H1 (cell line): Measurements from ENCODE around the gene DHCR24. TPM values are rescaled to one million over a fixed set of nuclear protein-coding genes. Genes with fewer than 3 reads are reported as not detected.

Source experiments
- CTCF ChIA-PET: fragments of 300-600 bp; sonication (Branson Sonifier 250); formaldehyde crosslinking; loops from one replicate; lab custom pipeline; 2021; ENCODE audit not compliant: partially characterized antibody; lab: Charles Lee
- POLR2A ChIA-PET: fragments of 300-600 bp; sonication (Branson Sonifier 250); formaldehyde crosslinking; loops from one replicate; lab custom pipeline; 2021; ENCODE audit warnings: inconsistent platforms; ENCODE audit not compliant: partially characterized antibody; lab: Charles Lee
- DNase-seq, 2 experiments: peaks; one replicate each; pipeline versions ENCODE4 v3.0.0 to v3.0.0-alpha.2; 2010 to 2022; ENCODE audit warnings: low spot score in 2 of 2, low read depth in 1 of 2, mixed read lengths in 1 of 2
- FAIRE-seq: peaks from 2 replicates; lab custom pipeline; 2011; peaks lifted over from hg19 to GRCh38; lab: Jason Lieb, UNC
- H2AFZ ChIP-seq: 2 replicates; pipeline ENCODE4 v1.8.1; 2012; ENCODE audit warnings: low read length, inconsistent platforms
- H2AK5ac ChIP-seq: 2 replicates; pipeline ENCODE4 v1.6.1; 2013; ENCODE audit warnings: low read depth, low read length
- H2BK120ac ChIP-seq: replicated peaks from 2 replicates; pipeline ENCODE3; 2013; ENCODE audit warnings: low read depth, low read length, inconsistent platforms
- H2BK12ac ChIP-seq: 2 replicates; pipeline ENCODE4 v1.6.1; 2013; ENCODE audit warnings: low read depth, low read length
- H2BK15ac ChIP-seq: 2 replicates; pipeline ENCODE4 v1.6.1; 2013; ENCODE audit warnings: low read length
- H2BK20ac ChIP-seq: 2 replicates; pipeline ENCODE4 v1.6.1; 2013; ENCODE audit warnings: low read length
- H2BK5ac ChIP-seq: 2 replicates; pipeline ENCODE4 v1.6.1; 2013; ENCODE audit warnings: low read depth, low read length
- H3K14ac ChIP-seq: 2 replicates; pipeline ENCODE4 v1.6.1; 2013; ENCODE audit warnings: inconsistent platforms; ENCODE audit not compliant: insufficient read length
- H3K18ac ChIP-seq: 2 replicates; pipeline ENCODE4 v1.6.1; 2013; ENCODE audit warnings: low read length; ENCODE audit errors: extremely low read depth
- H3K23ac ChIP-seq: 2 replicates; pipeline ENCODE4 v1.6.1; 2013; ENCODE audit warnings: inconsistent platforms; ENCODE audit not compliant: insufficient read length
- H3K23me2 ChIP-seq: 2 replicates; pipeline ENCODE4 v1.6.1; 2013; ENCODE audit warnings: low read depth, low read length
- H3K27ac ChIP-seq: 2 replicates; pipeline ENCODE4 v1.6.1; 2011; ENCODE audit warnings: low read depth, low read length, inconsistent platforms
- H3K27me3 ChIP-seq, 4 experiments: replicated peaks in 1 of 4; 1 replicate in 1 of 4; 2 replicates in 3 of 4; pipeline versions ENCODE4 v1.6.1 to v1.8.1; 2011 to 2013; ENCODE audit warnings: low read length in 3 of 4, mild to moderate bottlenecking in 3 of 4, inconsistent platforms in 2 of 4, mixed read lengths in 2 of 4, moderate library complexity in 1 of 4; ENCODE audit not compliant: control insufficient read depth in 3 of 4, insufficient read depth in 3 of 4; ENCODE audit errors: extremely low read depth in 1 of 4
- H3K36me3 ChIP-seq, 4 experiments: 2 replicates each; pipeline versions ENCODE4 v1.6.1 to v1.8.1; 2011 to 2013; ENCODE audit warnings: mild to moderate bottlenecking in 4 of 4, low read length in 3 of 4, moderate library complexity in 2 of 4, control low read depth in 1 of 4, inconsistent platforms in 1 of 4; ENCODE audit not compliant: insufficient read depth in 4 of 4, control insufficient read depth in 2 of 4
- H3K4ac ChIP-seq: replicated peaks from 2 replicates; pipeline ENCODE3; 2013; ENCODE audit warnings: low read length, low read depth, mixed read lengths, inconsistent platforms; ENCODE audit not compliant: insufficient read length
- H3K4me1 ChIP-seq, 4 experiments: replicated peaks in 1 of 4; 1 replicate in 1 of 4; 2 replicates in 3 of 4; pipeline versions ENCODE4 v1.6.1 to v1.8.1; 2011 to 2013; ENCODE audit warnings: low read length in 3 of 4, inconsistent platforms in 2 of 4, mixed read lengths in 1 of 4; ENCODE audit not compliant: insufficient read depth in 4 of 4, control insufficient read depth in 3 of 4
- H3K4me2 ChIP-seq, 2 experiments: 2 replicates each; pipeline versions ENCODE4 v1.6.1 to v1.8.1; 2011 to 2013; ENCODE audit warnings: low read depth in 2 of 2, low read length in 2 of 2, control low read depth in 1 of 2, inconsistent platforms in 1 of 2, mild to moderate bottlenecking in 1 of 2; ENCODE audit not compliant: insufficient read depth in 1 of 2
- H3K4me3 ChIP-seq, 4 experiments: fragments of 200-600, 300-600 bp in 1 of 4; sonication (generic), shearing (Covaris generic), sonication (Bioruptor Twin) in 1 of 4; 2 replicates each; pipeline versions ENCODE4 v1.5.1 to v1.8.1; 2011 to 2016; ENCODE audit warnings: low read length in 4 of 4, low read depth in 3 of 4, control low read depth in 2 of 4, inconsistent platforms in 2 of 4, mild to moderate bottlenecking in 2 of 4, mixed read lengths in 1 of 4, moderate library complexity in 1 of 4; ENCODE audit not compliant: insufficient read depth in 2 of 4; ENCODE audit errors: extremely low read depth in 1 of 4
- H3K56ac ChIP-seq: replicated peaks from 2 replicates; pipeline ENCODE3; 2013; ENCODE audit warnings: low read depth, mild to moderate bottlenecking, mixed read lengths, low read length, inconsistent platforms; ENCODE audit not compliant: insufficient read length
- H3K79me1 ChIP-seq: 2 replicates; pipeline ENCODE4 v1.6.1; 2013; ENCODE audit warnings: low read depth, low read length, control low read depth
- H3K79me2 ChIP-seq, 2 experiments: 2 replicates each; pipeline versions ENCODE4 v1.6.1 to v1.8.1; 2012 to 2013; ENCODE audit warnings: low read length in 2 of 2, mild to moderate bottlenecking in 2 of 2, inconsistent platforms in 1 of 2; ENCODE audit not compliant: insufficient read depth in 2 of 2, control insufficient read depth in 1 of 2
- H3K9ac ChIP-seq, 4 experiments: replicated peaks in 1 of 4; 1 replicate in 1 of 4; 2 replicates in 3 of 4; pipeline versions ENCODE4 v1.6.1 to v1.8.1; 2011 to 2013; ENCODE audit warnings: low read depth in 3 of 4, low read length in 3 of 4, control low read depth in 2 of 4, mild to moderate bottlenecking in 2 of 4, moderate library complexity in 2 of 4, inconsistent platforms in 1 of 4; ENCODE audit errors: extremely low read depth in 1 of 4
- H3K9me3 ChIP-seq, 2 experiments: 2 replicates each; pipeline versions ENCODE4 v1.6.1 to v1.8.1; 2012 to 2013; ENCODE audit warnings: mild to moderate bottlenecking in 2 of 2, moderate library complexity in 2 of 2, control low read depth in 1 of 2, inconsistent platforms in 1 of 2, low read depth in 1 of 2, low read length in 1 of 2, mixed read lengths in 1 of 2; ENCODE audit not compliant: insufficient read depth in 2 of 2
- H4K20me1 ChIP-seq, 2 experiments: replicated peaks in 1 of 2; 2 replicates each; pipeline versions ENCODE3 to v1.8.1; 2011 to 2013; ENCODE audit warnings: inconsistent platforms in 2 of 2, low read length in 2 of 2, mild to moderate bottlenecking in 1 of 2; ENCODE audit not compliant: insufficient read depth in 2 of 2, control insufficient read depth in 1 of 2
- H4K5ac ChIP-seq: 2 replicates; pipeline ENCODE4 v1.6.1; 2013; ENCODE audit warnings: low read length, low read depth, mixed read lengths, inconsistent platforms; ENCODE audit not compliant: insufficient read length
- H4K8ac ChIP-seq: 2 replicates; pipeline ENCODE4 v1.8.0; 2013; ENCODE audit warnings: mild to moderate bottlenecking, moderate library complexity, low read length, inconsistent platforms; ENCODE audit not compliant: insufficient read depth; ENCODE audit errors: extremely low read depth
- H4K91ac ChIP-seq: replicated peaks from 2 replicates; pipeline ENCODE3; 2013; ENCODE audit warnings: low read length, mixed read lengths, inconsistent platforms; ENCODE audit not compliant: insufficient read length
- CBX8 ChIP-seq: fragments of 300-800, 300-1000 bp; sonication (generic); IDR thresholded peaks from 2 replicates; pipeline ENCODE4 v1.7.1; 2016; ENCODE audit warnings: low read depth, low read length, borderline replicate concordance
- CTBP2 ChIP-seq: IDR thresholded peaks from 2 replicates; pipeline ENCODE4 v1.7.0; 2011; ENCODE audit warnings: borderline replicate concordance, mild to moderate bottlenecking, moderate library complexity, mixed read lengths, low read length; ENCODE audit not compliant: insufficient read depth, insufficient read length
- GABPA ChIP-seq: IDR thresholded peaks from 2 replicates; pipeline ENCODE4 v1.6.1; 2011; ENCODE audit warnings: mild to moderate bottlenecking, low read length, moderate library complexity, borderline replicate concordance; ENCODE audit not compliant: insufficient read depth
- POLR2A ChIP-seq, 2 experiments: IDR thresholded peaks; 1 replicate in 1 of 2; 2 replicates in 1 of 2; pipeline ENCODE4 v1.6.1; 2011; ENCODE audit warnings: low read depth in 2 of 2, low read length in 2 of 2, mild to moderate bottlenecking in 2 of 2; ENCODE audit errors: control extremely low read depth in 1 of 2
- POLR2AphosphoS5 ChIP-seq: IDR thresholded peaks from 2 replicates; pipeline ENCODE4 v1.6.1; 2011; ENCODE audit warnings: low read depth, low read length
- POU5F1 ChIP-seq: IDR thresholded peaks from 2 replicates; pipeline ENCODE4 v1.6.1; 2011; ENCODE audit warnings: low read depth, mild to moderate bottlenecking, low read length, moderate library complexity
- RBBP5 ChIP-seq: IDR thresholded peaks from 2 replicates; pipeline ENCODE4 v1.7.1; 2012; ENCODE audit warnings: low read depth, mild to moderate bottlenecking, inconsistent platforms, low read length, moderate library complexity, borderline replicate concordance
- RFX5 ChIP-seq: IDR thresholded peaks from 2 replicates; pipeline ENCODE4 v1.6.1; 2011; ENCODE audit warnings: low read depth, low read length, improper control_type of control experiment, borderline replicate concordance
- RXRA ChIP-seq: IDR thresholded peaks from 2 replicates; pipeline ENCODE4 v1.6.1; 2011; ENCODE audit warnings: low read depth, mild to moderate bottlenecking, low read length, moderate library complexity; ENCODE audit not compliant: insufficient read depth
- TBP ChIP-seq: IDR thresholded peaks from 2 replicates; pipeline ENCODE4 v1.6.1; 2011; ENCODE audit warnings: low read depth, low read length, improper control_type of control experiment
- TCF12 ChIP-seq: IDR thresholded peaks from 2 replicates; pipeline ENCODE4 v1.6.1; 2011; ENCODE audit warnings: low read depth, mild to moderate bottlenecking, low read length
- ZNF274 ChIP-seq: IDR thresholded peaks from 2 replicates; pipeline ENCODE4 v1.7.0; 2012; ENCODE audit warnings: low read length, borderline replicate concordance; ENCODE audit errors: extremely low read depth
- polyA plus RNA-seq, 7 experiments: library from polyadenylated mRNA; depleted of rRNA in 3 of 7; stranded (reverse) in 5 of 7; unstranded in 2 of 7; fragments of >200 nt in 5 of 7; fragments of 200-250 nt in 2 of 7; gene quantifications; 1 replicate in 5 of 7; 2 replicates in 1 of 7; 4 replicates in 1 of 7; pipeline versions ENCODE4 v1.2.1 to v1.2.3, GENCODE V29; 2011 to 2013; ENCODE audit warnings: missing spikeins in 2 of 7, mixed read lengths in 2 of 7
- total RNA-seq: library from RNA; stranded (reverse); fragmentation: NEBNext Ultra II Directional; extraction: Animal tissue kit (Norgen Biotek cat#: 25700); gene quantifications from 2 replicates; pipeline ENCODE4 v1.2.1, GENCODE V29; 2021
- TF ChIP-seq, protein P1 (sequence below): IDR thresholded peaks from 2 replicates; pipeline ENCODE4 v1.6.1; 2012; ENCODE audit warnings: inconsistent platforms
- TF ChIP-seq, protein P2 (sequence below): IDR thresholded peaks from 2 replicates; pipeline ENCODE4 v1.6.1; 2012; ENCODE audit warnings: low read length, inconsistent platforms

The DHCR24 gene
- total and polyA plus RNA-seq, 2 of the 8 experiments (the other 6 are each of a cell fraction or from before 2014, with no cell fraction given): 370 to 419 TPM

DNA sequence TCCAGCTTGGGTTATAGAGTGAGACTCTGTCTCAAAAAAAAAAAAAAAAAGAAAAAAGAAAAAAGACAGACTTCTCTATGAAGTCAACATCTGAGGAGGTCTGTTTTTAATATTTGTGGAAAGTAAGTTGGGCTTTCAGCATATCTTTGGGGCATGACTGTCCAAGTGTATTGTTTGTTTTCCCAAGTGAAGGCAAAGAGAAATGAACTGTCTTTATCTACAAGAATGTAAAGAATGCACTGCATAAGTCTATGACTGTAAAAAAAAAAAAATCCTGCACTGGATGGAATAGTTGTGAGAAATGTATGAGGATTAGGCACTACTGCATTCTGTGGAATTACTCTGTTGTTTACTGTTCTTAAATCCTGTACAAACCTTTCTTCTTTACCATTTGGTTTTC is 47.9 kb upstream of the DHCR24 start:
- Histone ChIP-seq H4K5ac (no peak overlapping the region), H2AFZ (no peak overlapping the region), H2BK5ac (no peak overlapping the region), H3K18ac (no peak overlapping the region), H3K4me3 (no peak overlapping the region), H3K23me2 (no peaks in the 10 kb centered on the region), H3K4me1 (peaks cover 0 to 4% (median 2%) of the 10 kb centered on the region in 4 experiments; a peak in 3 of 7 replicates), H3K9me3 (peaks cover 4 to 8% of the 10 kb centered on the region in 2 experiments; a peak in 3 of 4 replicates), H4K20me1 (no peaks in the 10 kb centered on the region), H4K8ac (no peak overlapping the region), H3K56ac (no peak overlapping the region), H3K79me2 (no peaks in the 10 kb centered on the region), H2BK15ac (no peak overlapping the region), H2BK12ac (no peak overlapping the region), H3K27ac (no peak overlapping the region), H2BK20ac (no peak overlapping the region), H3K4me2 (no peak overlapping the region), H3K23ac (no peak overlapping the region), H3K79me1 (no peaks in the 10 kb centered on the region), H3K36me3 (no peaks in the 10 kb centered on the region), H3K4ac (no peak overlapping the region), H3K27me3 (no peaks in the 10 kb centered on the region), H3K14ac (no peak overlapping the region), H2AK5ac (no peak overlapping the region), H2BK120ac (no peak overlapping the region), H3K9ac (no peak overlapping the region), H4K91ac (no peak overlapping the region)
- CTCF ChIA-PET: interaction anchor here (0.6 to 1.8 kb wide), 9 partner anchors 10 to 985 kb away, joined by 3 to 6 read pairs (median 3); no protein-coding TSS in a partner anchor
- FAIRE-seq: no peak
- DNase-seq: no peak
- POLR2A ChIA-PET: no interaction called here
- TF ChIP-seq RBBP5 (no peak), ZNF274 (no peak), POU5F1 (no peak), GABPA (no peak), CTBP2 (no peak), POLR2AphosphoS5 (no peak), TBP (no peak), TCF12 (no peak), CBX8 (no peak), POLR2A (IDR thresholded peaks at IDR 0.05; ENCODE audit: control extremely low read depth in 1 of 2, low read depth in 2 of 2, low read length in 2 of 2) (no peak), RXRA (no peak), RFX5 (no peak)
- TF ChIP-seq, protein P1, sequence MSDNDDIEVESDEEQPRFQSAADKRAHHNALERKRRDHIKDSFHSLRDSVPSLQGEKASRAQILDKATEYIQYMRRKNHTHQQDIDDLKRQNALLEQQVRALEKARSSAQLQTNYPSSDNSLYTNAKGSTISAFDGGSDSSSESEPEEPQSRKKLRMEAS: no peak
- TF ChIP-seq, protein P2, sequence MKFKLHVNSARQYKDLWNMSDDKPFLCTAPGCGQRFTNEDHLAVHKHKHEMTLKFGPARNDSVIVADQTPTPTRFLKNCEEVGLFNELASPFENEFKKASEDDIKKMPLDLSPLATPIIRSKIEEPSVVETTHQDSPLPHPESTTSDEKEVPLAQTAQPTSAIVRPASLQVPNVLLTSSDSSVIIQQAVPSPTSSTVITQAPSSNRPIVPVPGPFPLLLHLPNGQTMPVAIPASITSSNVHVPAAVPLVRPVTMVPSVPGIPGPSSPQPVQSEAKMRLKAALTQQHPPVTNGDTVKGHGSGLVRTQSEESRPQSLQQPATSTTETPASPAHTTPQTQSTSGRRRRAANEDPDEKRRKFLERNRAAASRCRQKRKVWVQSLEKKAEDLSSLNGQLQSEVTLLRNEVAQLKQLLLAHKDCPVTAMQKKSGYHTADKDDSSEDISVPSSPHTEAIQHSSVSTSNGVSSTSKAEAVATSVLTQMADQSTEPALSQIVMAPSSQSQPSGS: no peak
